CD4-positive, alpha-beta T cell treated with Interleukin-6 for 4 hours (primary cell): ENCODE results near the gene EVC2.

Experiments
- DNase-seq: peaks from one replicate; pipeline ENCODE4 v3.0.0-alpha.2; 2020; ENCODE audit warnings: mixed read lengths

Gene EVC2

DNA sequence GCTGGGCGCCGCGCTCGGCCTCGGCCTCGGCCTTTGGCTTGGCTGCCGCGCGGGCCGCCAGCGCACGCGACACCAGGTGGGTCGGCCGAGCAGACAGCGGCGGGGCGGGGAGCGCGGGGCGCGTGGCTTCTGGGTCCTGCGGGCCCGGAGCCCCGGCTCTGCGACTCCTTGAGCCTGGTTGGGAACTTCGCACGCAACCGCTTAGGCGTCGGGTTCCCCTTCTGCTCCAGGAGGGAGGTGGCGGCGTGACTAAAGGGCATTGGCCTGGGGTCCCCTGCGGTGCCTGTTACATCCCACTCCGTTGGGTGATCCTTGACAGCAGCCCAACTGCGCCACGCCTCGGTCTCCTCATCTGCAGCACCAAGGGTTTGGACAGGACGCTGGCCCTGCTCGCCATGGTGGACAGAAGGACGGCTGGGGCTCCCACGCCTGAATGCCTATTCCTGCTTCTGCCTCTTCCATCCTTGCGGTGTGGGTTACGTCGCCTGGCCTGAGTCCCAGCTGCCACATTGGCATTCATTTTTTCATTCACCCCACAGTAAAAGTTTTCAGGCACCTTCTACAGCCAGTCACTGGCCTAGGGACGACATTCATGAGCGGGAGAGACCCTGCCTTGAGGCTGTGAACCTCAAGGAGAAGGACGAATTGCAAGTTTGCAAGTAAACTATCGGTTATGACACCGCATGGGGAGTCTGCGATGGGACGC is 3.3 kb upstream of the EVC2 start:
- no peak for DNase-seq

DNA sequence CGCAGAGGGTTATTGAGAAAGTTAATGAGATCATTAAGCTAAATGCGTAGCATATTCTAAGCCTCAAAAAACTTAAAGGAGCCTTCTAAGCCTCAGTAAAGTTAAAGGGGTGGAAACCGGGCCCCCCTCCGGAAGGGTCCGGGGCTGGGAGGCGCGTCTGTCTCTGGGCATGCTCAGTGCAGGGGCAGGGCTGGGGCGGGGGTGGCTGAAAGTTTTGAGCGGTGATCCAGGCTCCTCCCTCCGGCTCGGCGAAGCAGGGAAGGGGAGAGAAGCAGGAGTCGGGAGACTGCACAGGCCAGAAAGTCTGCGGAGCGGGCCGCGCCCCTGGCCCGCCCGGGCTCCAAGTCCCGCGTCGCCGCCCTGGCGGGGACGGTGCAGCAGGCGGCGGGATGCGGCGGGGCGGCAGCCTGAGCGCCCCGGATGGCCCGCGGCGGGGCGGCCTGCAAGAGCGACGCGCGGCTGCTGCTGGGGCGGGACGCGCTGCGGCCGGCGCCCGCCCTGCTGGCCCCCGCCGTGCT is 2.7 kb upstream of the EVC2 start, which contains the start of gene EVC:
Gene EVC (plus strand): TSS at position 241 of the 518 bp plus-strand sequence. CDS start 180 bp downstream, at position 421.
- peak; percentile 32 for DNase-seq

DNA sequence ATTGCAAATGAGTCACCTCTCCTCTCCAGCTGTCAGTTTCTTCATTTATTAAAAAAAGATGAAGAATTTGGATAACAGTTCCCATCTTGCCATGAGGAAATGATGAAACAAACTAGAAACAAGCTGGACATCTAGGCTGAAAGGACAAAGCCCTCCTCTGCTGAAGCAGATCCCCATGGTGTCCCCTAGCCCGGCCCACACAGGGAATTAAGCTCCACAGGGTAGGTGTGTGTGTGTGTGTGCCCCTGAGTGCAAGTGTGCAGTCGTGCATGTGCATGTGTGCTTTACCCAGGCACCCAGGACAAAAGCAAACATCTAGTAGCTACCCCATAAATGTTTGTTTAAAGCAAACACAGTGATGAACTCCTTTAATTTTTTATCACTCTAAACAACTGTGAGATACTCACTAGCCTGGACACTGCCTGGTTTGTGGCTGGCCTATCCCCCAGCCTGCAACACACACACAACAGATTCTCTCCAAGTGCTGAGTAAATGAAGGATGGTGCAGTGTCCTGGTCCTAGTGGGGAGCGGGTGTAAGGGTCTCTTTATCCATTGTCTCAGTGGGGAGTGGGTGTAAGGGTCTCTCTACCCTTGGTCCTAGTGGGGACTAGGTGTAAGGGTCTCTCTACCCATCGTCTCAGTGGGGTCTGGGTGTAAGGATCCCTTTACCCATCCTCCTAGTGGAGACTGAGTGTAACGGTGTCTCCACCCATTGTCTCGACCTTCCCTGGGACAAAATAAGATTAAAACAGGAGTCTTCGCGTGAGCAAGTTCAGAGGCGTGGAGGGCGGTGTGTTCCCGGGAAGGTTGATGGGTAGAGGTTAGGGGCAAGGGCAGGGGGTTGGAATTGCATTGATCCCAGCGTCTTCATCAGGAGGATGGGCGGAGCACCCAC is 2.0 kb upstream of the EVC2 start:
- no peak for DNase-seq

DNA sequence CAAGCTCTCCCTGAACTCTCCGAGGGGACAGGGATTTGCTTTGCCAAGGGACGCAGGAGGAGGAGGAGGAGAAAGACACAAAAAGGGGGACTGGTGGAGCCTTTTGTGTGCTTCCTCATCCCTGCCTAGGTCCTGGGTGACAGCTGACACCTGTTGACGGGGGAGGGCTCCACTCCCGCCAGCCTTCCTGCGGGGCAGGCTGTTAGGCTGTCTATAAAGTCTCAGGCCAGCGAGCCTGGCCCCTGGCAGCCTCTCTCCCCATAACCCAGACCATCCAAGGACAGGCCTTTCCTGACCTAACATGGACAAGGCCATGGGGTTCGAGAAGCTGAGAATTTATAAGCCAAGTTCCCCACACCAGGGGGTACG is 832 bp upstream of the EVC2 start:
- DNase-seq, result no peak

DNA sequence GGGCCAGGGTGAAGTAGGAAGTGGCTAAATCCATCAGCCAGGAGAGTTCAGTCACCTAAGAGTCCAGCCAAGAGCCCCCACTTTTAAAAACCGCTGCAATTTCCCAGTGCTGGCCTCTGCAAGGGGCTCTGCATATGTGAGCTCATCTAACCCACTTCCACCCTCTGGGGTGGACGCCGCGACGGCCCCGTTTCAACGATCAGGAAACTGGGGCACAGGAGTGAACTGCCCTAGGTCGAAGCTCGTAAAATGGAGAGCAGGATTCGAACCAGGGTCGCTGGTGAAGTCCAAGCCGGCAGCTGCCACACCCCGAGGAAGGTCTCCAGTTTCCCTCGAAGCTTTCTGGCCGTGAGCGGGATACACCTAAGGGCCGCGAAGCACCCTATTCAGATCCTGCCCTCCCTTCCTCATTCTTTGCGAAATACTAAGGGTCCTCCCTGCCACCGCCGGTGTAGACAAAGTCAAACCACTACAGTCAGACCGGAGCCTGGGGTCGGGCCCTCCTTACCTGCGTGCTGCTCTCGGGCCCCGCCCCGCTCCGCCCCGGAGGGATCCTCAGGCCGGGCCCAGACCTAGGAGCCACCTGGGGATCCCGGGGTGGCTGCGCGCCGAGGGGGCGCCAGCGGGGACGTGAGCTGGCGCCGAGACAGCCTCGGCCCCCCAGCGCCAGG is 446 bp downstream of the EVC2 start:
- DNase-seq, result peak; percentile 15

DNA sequence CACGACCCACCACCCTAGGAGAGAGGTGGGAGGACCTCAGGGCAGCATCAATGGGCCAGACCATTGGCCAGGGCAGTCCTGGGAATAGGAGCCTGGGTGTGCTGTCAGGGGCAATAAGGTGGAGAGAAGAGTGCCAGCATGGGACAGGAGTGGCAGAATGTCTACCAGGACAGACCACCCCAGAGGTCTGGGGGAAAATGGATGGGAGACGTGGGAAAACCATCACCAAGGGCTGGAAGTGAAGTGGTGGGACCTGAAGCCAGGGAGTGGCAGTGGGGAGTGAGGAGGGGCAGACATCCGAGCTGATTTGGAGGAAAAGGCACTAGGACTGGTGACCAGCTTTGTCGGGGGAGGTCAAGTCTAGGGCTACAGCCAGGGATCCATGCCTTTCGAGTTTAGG is 993 bp downstream of the EVC2 start:
- DNase-seq, result no peak

DNA sequence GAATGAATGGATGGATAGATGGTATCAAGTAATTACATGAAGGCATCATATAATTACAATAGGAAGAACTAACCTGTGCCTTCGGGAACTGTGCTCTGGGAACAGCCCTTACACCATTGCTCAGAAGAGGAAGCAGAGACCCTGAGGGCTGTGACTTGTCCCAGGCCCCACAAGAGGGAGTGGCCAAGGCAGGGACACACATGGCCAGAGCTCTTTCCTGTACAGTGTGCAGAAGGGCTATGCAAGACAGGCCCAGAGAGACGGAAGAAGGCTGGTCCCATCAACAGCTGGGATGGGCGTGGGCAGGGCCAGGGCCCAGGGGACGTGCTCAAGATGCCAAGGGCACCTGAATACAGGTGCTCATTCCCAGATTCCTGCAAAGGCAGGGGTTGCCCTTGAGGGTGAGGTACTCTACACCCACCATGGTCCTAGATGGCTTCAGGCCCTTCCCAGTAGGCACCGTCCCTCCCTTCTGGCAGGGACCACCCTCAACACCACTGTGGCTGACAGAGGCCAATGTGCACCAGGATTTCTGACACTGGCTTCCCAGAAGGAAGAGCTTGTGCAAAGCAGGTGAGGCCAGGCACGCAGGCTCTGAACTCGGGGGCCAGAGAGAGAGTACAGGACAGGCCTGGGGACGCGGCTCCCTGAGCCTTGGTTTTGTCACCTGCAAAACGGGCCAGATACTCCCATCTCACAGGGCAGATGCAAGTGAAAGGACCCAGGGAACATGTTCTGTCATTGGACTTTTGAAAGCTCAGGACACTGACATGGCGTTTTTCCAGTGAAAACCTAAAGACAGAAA is 1.7 kb downstream of the EVC2 start:
- DNase-seq, result no peak

DNA sequence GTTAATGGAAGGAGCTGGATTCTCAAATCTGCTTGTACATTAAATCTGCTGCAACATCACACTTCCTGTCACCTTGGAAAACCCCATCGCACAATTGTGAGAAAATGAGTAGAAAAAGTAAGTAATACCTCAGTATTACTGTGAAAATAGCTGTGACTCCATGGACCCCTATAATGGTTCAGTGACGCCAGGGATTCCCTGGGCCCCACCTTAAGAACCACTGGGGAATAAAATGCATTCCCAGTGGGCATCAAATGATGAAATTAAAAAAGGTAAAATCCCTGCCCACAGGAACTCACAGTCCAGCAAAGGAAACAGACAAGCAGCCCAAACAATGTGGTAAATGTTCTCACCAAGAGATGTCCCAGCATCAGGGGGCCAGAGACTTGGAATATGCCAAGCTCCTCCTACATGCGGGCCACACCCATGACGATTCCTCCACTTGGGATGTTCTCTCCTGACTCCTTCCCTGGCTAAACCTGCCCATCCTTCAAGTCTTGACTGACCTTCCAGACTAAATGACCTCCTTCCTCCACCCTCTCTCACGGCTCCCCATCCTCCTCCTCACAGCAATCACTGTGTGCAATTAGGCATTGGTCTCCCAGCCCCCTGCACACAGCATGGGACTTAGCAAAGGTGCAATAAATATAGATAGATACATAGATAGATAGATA is 2.6 kb downstream of the EVC2 start:
- DNase-seq, result no peak

DNA sequence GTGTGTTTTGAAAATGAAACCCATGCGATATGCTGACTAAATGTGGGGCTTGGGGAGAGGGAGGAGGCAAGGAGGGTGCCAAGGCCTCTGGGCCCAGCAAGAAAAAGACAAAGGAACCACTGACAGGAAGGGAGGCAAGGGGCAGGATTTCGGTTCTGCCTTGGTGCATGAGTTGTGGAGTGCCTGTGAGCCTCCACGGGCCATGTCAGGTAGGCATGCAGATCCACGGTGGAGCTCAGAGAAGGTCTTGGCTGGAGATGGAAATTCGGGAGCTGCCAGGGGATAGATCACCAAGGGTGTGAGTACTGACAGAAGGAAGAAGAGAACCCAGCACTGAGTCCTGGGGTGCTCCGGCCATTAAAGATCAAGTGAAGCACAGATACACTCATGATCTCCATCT is 4.1 kb downstream of the EVC2 start:
- no peak for DNase-seq

DNA sequence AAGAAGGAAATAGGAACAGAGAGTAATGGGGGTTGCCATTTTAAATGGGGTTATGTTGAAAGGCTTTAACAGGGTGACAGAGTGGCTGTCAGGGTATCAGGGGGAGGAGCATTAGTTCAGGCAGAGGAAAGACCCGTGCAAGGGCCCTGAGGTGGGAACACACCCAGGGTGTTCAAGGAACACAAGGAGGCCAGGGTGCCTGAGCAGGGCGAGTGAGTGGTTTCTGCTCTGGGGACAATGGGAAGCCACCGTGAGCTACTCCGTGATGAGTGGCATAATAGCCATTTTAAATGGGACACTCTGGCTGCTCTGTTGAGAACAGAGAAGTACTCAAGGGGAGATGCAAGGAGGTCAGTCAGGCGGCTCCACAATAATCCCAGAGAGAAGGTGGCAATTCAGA is 4.5 kb downstream of the EVC2 start:
- DNase-seq, result no peak

DNA sequence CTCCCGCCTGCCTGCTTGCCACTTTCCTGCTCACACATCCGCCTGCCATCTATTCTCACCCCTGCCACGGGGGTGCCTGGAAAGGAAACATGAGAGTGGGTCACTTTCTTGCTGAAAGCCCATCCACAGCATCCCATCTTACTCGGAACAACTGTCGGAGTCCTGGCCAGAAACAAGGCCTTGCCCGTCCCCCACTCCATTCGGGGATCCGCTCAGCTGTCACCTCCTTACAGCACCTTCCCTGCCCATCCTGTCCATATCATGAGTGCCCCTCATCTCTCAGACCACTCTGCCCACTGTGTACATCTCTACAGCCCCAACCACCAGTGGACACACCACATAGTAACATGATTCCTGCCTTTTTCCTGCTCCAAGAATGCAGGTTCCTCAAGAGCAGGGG is 6.4 kb downstream of the EVC2 start:
- DNase-seq, result no peak

DNA sequence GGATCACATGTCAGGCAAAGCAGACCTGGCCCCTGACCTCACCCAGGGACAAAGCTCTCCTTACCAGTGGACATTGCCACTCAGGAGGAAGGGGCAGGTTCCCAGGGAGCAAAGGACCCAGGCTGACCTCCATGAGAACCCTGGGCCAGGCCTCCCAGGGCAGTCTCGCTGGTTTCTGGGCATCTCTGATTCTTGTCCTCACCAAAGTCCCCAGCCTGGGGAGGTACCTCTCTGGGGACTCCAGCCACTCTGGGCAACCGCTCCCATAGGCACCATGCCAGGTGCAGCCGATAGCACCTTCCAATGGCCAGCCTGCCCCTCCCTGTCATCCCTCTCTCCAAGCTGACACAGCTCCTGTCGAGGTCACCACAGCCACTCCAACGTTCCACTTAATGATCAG is 7.9 kb downstream of the EVC2 start:
- no peak for DNase-seq

DNA sequence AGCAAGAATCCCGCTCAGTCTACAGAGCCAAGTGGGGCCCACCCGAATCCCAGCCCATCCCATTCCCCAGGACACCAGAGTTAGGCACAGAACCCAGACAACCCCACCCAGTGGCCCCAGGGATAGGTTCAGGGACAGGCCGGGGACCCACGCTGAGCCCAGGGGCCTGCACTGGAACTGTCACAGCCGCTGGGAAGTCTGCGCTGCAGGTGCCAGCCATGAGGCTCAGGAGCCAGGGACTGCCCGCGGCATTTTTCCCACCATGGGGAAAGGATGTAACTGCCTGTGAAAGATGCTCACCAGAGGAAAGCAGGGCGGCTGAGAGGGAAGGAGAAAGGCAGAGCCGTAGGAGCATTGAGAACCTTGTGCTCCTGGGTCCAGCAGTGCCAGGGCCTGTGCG is 12.0 kb downstream of the EVC2 start:
- DNase-seq, result no peak

DNA sequence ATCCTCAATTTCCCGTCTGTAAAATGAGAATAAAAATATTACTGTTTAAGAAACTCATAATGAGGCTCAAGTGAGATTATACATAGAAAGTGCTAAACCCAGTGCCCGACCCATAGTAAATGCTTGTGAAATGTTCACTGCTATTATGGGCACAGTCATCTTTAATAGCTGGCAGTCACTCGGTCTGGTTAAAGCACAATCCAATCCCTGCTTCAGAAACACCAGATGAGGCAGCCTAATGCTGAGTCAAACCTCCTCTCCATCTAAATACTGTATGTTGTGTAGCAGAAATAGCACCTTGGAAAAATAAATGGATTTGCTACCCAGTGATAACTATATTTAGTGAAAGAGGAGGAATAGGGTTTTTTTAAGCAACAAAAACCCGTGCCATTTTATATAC is 14.5 kb downstream of the EVC2 start:
- no peak for DNase-seq

DNA sequence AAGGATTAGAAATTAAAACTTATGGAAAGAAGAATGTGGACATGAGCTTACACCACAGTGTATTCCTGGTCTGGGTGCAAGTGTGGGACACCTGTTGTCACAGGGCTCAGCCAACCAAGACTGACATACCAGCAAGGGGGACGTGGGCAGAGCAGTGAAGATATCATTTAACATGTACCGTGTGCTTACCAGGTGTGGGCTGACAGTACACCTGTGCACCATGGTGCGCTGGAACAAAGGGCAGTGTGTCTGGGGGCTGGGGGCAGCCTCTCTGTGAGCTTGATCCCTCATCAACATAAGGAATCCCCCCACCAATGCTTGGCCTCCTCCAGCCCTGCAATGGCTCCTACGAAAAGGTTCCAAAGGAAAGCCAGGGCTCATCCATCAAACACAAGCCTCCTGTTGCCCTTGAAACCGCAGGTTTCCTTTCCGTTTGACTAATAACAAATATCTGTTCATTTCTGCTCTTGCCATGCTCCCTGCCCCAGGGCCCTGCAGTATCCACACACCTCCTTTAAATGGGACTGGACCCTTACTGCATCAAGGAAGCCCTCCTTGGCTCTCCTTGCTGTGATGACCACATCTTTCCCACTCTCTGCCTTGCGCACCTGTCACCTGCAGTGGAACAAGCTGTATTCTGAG is 16.7 kb downstream of the EVC2 start:
- no peak for DNase-seq

DNA sequence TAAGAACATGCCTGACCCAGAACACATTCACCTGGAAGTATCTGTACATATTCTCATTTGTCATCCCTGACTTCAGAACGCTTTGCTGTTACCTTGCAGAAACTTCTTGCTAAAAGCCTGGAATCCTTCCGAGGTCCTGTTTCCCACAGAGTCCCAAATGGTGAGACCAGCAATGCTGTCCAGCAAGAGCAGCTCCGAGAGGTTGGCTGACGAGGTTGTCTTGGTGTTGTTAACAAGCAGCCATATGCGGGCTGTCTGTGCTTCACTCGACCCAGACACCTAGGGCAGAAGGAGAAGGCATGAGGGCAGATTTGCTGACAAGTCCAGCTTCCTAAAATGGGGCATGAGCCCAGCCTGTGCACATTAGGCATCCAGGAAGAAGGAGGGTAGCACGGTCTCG is 19.3 kb downstream of the EVC2 start:
- no peak for DNase-seq

DNA sequence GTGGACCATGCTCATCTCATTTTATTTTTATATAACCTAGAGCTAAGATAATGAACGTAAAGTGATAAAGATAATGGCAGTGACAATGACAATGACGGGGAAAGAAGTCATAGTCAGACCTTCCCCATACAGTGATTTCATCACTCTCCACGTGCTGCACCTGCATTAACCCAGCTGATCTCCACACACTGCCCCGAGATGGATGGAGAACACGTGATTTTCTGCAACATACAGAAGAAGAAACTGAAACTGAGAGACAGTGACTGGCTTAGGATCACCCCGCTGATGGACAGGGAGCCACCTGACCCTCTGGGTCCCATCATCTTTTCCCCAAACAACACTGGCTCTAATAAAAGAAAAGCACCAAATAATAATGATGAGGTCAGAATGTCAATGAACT is 22.0 kb downstream of the EVC2 start:
- no peak for DNase-seq

DNA sequence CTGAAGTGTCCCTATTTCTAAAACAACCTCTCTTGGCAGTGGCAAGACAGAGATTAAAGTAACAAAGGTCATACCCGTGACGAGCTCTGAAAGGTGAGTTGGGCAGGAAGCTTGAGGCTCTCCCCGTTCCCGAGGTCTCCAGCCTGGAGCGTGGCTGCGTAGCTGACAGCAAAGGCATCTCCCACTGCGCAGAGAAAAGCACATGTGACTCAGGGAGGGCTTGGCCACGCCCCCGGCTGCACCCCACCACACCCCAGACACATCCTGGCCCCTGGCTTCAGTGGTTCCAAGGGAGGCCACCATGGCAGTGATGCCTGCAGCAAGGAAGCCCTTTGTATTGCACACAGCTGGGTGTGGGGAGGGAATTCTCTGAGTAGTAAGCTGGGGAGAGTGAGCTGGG is 23.1 kb downstream of the EVC2 start:
- DNase-seq, result no peak

DNA sequence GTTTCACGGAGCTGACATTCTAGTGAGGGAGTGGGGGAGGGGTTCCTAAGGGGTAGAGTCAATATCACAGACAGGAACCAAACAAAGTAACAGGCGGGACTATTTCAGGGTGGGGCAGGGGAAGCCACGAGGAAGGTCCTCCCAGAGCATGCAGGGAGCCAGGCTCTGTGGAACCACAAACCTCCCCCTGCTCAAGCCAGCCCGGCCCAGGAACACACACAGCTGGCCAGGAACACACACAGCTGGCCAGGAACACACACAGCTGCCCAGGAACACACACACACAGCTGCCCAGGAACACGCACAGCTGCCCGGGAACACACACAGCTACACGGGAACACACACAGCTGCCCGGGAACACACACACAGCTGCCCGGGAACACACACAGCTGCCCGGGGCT is 24.8 kb downstream of the EVC2 start:
- DNase-seq, result no peak

DNA sequence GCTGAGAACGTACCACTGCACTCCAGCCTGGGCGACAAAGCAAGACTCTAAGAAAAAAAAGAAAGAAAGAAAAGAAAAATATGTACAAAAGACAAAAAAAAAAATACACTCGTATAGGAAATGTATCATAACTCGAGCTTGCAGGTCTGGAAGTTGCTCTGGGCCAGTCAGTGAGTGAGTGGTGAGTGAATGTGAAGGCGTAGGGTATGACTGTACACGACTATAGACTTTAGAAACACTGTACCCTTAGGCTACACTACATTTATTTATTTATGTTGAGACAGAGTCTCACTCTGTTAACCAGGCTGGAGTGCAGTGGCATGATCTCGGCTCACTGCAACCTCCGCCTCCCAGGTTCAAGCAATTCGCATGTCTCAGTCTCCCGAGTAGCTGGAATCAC is 29.4 kb downstream of the EVC2 start:
- no peak for DNase-seq

DNA sequence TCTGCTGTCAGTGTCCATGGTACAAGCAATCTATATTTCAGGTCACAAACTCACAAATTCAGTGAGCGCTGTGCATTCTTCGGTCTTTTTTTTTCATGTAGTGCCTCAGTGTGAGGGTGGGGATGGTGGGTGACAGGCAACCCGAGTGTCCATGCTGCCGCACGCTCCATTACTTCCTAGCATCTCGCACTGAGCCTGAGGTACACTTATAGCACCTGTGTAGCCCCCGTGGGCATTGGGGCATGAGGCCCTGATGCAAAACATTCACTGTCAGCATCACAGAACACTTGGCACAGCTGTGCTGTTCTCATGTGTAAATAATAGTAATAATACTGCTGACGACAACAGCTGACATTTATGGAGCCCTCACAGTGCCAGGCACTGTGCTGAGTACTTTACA is 31.6 kb downstream of the EVC2 start:
- DNase-seq, result no peak

DNA sequence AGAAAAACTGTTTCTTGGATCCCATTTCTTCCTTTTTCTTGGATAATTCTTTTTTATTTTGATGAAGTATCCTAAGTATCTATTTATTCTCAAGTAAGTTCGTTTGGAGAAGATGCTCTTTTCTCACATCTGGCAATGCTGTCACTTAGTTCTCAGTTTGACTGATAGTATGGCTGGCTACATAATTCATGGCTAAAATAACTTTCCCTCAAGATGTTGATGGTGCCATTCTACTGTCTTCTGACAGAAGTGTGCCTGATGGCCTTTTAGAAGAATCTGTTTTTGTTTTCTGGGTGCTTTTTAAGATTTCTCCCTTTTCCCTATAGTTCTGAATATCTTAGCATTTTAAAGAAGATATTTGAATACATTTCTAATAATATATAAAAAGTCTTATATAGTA is 41.6 kb downstream of the EVC2 start:
- no peak for DNase-seq
